Cerebellar nuclear complex (tissue), 1 donor: ENCODE data around the gene GH1.

Experiments used
- DNase-seq, 2 experiments: peaks; one replicate each; lab custom pipeline; 2025; lab: John Stamatoyannopoulos, UW

GH1 gene

GRCh38 chr17:63944736-63945499 is 26.3 kb upstream of the GH1 start:
- no peak for DNase-seq

GRCh38 chr17:63943745-63944144 is 25.1 kb upstream of the GH1 start:
- no peak for DNase-seq

GRCh38 chr17:63942309-63942985 is 23.8 kb upstream of the GH1 start:
- DNase-seq: no peak

- no peak for DNase-seq
Measured at GRCh38 chr17:63941751-63942150, 23.1 kb upstream of the GH1 start.

GRCh38 chr17:63941162-63941561 is 22.5 kb upstream of the GH1 start:
- DNase-seq: no peak

- no peak for DNase-seq
Measured at GRCh38 chr17:63940584-63940983, 21.9 kb upstream of the GH1 start.

GRCh38 chr17:63939884-63940283 is 21.2 kb upstream of the GH1 start:
- no peak for DNase-seq

GRCh38 chr17:63939401-63939800 is 20.8 kb upstream of the GH1 start:
- no peak for DNase-seq

GRCh38 chr17:63937920-63938319 is 19.3 kb upstream of the GH1 start:
- no peak for DNase-seq

GRCh38 chr17:63937319-63937718 is 18.7 kb upstream of the GH1 start:
- no peak for DNase-seq

GRCh38 chr17:63934183-63935112 is 15.8 kb upstream of the GH1 start:
- DNase-seq: no peak

- DNase-seq: no peak
Measured at GRCh38 chr17:63933598-63933997, 15.0 kb upstream of the GH1 start.

GRCh38 chr17:63932721-63933120 is 14.1 kb upstream of the GH1 start:
- DNase-seq: no peak

GRCh38 chr17:63931981-63932561 is 13.4 kb upstream of the GH1 start, which contains the start of gene CD79B:
TSS of gene CD79B (minus strand) at chr17:63932331. CDS start at chr17:63932261, 70 bp downstream.
- DNase-seq: no peak

GRCh38 chr17:63930951-63931575 is 12.4 kb upstream of the GH1 start:
- DNase-seq: no peak

- peak in 1 of 2 experiments; percentile 37 for DNase-seq
Measured at GRCh38 chr17:63929860-63930766, 11.5 kb upstream of the GH1 start.

GRCh38 chr17:63928966-63929695 is 10.5 kb upstream of the GH1 start:
- DNase-seq: no peak

GRCh38 chr17:63928172-63928666 is 9.6 kb upstream of the GH1 start:
- no peak for DNase-seq

- no peak for DNase-seq
Measured at GRCh38 chr17:63927464-63928171, 9.0 kb upstream of the GH1 start.
